ENCODE measurements around the gene ASCC3.

The ASCC3 gene

DNA sequence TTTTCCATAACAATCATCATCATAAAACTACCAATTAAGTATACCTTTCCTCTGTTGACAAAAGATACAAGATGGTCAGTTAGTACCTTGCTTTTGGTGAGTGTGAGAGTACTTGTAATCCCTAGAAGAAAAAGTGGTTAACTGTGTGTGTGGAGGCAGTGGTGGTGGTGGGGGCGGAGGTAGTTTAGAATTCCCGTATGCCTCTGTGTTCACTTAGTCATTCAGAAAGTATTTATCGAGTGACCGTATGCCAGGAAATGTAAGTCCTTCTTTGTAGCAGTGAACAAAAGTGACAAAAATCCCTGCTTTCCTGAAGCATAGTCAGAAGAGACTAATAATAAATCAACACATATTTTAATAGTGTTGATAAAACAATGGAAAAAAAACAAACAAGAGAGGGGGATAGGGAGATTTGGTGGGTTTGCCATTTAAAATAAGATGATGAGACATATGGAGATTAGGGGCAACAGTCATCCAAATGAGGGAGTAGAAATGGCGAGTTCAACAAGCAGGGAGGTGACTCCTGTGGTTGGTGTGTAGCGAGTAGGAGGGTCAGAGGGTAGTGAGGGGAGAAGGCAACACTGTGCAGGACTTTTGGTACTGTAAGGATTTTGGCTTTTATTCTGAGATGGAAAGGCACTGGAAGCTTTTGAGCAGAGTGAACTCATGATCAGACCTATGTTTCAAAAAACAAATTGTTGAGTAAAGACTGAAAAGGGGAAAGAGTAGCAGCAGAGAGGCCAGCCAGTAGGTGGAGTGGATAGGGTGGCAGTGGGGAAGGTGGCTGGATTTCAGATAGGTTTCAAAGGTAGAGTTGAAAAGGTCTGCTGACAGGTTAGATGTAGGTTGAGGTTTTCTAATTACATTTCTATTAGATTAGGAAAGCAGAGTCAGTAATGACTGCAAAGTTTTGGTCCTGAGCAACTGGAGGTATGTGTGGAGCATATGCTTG is 376.1 kb downstream of the ASCC3 start:
- DNase-seq (ENCODE audit: low read depth) = no peak

DNA sequence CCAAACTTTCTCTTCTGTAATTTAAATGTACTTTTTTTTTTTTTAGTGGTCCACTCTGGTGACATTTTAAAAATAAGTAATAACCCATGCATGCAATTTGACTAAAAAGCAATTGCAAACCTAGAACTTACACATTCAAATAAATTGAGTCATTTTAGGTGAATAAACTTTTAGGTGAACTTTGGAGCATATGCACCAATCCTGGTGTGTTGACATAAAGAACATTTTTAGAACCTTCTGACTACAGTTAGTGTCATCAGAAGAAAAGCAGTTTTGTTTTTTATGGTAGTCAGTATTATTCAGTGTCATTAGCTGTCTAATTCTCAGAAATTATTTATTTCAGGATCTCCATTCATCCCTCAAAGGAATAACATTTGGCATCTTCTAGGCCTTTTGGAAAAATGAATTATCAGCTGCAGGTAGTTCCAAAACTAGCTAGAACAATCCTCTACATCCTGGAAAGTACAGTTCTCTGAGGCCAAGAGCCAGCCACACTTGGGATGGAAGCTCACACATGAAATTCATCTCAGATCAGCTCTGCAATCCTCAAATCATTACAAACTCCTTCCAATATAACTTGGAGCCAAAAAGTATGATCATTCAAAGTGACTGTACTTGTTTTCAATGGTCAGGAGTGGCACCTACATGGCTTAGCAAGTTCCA is 378.0 kb downstream of the ASCC3 start:
- DNase-seq (ENCODE audit: low read depth) = no peak

DNA sequence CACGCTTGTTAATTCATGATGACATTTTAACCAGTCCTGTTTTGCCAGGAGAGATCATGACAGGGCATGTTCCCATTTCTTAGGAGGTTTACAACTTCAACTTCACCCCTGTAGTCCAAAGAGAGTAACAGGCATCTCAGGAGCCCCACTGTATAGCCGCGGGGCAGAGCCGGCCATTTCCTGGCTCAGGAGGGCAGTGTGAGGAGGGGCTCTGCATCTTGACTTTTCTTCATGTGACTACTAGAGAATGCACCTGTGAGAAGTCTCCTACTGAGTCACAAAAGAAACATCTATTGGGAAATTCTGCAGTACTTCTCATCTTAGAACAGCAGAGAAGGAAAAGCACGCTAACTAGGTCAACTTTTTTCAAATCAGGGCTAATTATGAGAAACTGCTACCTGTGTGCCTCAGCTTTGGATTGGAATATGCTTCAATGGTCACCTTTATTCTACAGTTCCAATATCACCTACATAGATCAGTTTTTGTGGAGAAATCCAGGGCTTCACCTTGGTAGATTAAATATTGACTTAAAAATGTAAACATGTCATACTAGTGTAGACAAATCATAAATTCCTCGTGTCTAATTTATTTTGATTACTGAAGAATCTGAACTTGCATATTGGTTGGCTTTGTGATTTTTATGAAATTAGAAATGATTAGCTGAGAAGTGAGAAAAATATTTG is 387.8 kb downstream of the ASCC3 start:
- no peak for DNase-seq (ENCODE audit: low read depth)

DNA sequence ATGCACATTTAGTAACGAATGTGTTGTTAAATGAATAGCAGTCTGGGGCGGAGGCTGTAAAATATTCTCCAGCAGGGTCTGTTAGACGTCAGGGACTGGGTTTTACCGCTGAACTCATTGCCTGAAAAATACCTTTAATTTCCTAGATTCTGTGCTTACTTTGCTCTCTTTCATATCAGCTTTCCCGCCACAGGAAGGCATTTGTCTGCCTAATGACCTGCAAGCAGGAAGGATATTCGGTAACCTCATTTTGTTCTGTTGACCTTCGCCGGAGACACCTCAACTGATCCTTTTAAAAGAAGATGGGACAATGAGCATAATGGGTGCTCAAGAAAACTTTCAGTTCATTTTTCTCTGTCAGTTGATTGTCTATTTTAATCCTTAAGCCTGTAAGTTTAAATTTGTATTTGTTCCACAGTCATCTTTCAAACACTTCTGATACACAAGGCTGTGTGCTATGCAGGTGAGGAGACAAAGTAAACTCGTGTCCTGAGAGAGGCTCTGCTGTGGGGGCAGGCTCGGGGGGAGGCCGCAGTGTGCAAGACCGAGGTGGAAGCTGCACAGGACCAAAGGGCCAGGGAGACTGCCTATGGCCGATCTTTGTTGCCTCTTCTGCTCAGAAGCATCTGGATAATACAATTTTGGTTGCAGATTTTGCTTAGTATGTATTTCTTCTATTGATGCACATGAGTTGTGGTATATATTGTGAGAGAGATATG is 389.0 kb downstream of the ASCC3 start:
- DNase-seq (ENCODE audit: low read depth) = no peak

DNA sequence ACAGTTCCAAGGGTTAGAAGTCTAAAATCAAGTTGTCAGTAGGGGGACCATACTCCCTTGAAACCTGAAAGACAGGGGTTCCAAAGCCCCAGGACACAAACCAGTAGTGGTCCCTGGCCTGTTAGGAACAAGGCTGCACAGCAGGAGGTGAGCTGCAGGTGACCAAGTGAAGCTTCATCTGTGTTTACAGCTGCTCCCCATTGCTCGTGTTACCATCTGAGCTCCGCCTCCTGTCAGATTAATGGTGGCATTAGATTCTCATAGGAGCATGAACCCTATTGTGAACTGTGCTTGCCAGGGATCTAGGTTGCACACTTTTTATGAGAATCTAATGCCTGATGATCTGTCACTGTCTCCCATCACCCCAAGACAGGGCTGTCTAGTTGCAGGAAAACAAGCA is 391.1 kb downstream of the ASCC3 start:
- DNase-seq (ENCODE audit: low read depth) = no peak

DNA sequence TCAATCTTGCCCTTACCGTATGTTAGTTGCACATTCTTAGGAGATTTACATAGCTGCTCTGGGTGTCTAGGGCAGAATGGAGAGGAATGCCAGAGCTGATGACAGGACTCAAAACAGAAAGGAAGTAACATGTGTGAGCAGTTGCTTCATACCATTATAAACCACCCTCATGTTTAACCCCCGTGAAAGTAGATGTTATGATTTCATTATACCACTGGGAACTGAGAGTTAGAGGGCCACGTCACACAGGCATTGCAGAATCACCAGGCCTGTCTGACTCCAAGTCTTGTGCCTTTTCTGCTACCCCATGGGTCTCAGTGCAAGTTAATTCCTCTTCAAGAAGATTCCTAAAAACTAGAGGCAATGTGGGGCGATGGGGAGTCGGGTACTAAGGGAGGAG is 392.9 kb downstream of the ASCC3 start:
- no peak for DNase-seq (ENCODE audit: low read depth)

DNA sequence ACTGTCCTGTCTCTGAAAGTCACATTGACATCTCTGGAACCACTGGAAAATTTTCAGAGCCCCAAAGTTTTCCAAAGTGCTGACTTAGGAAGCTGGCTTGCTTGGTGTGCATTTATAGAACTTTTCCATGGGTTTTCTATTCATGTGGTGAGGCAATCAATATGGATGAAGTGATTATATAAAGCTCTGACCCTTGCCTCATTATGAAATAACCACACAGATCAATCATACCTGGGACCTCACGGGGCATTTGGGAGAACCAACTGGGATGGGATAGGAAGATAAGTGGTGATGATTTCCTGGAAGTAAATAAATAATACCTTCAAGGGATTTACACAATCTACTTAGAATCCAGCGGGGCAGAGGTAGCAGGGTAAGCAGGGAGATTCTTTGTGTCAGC is 393.5 kb downstream of the ASCC3 start:
- DNase-seq (ENCODE audit: low read depth) = no peak

DNA sequence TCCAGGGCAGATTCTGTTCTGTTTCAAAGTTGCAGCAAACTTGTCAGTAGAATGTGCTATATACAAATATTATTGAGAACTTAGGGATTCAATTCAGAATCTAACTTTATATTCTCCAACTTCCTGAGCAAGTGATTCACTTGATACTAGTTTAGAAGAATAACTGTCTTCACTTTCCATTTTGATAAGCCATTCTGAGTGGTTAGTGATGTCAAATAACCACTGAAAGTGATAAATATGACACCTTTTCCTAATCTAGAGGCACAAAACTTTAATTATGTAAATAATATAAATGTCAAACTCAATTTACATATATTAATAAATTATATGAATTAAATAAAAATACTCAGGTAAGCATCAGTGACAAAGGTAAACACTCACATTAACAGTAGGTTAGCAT is 395.9 kb downstream of the ASCC3 start:
- DNase-seq (ENCODE audit: low read depth) = no peak

DNA sequence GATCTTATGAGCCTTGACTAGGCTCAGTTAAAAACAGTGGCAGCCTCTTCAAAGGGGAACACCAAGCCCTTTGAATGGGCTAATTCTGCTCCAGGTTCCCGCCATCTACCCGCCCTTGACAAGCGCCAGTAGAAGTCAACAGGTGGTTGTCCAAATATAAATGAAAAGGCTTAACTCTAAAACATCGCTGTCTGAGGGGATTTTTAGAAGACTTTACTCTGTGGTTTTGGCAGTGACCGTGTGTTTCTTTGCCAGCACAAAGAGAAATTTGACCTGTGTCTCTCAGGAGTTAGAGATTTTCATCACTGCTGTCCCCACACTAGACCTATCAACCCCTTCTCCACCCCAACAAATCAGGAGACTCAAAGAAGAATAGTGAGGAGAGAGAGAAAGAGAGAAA is 396.7 kb downstream of the ASCC3 start:
- no peak for DNase-seq (ENCODE audit: low read depth)

DNA sequence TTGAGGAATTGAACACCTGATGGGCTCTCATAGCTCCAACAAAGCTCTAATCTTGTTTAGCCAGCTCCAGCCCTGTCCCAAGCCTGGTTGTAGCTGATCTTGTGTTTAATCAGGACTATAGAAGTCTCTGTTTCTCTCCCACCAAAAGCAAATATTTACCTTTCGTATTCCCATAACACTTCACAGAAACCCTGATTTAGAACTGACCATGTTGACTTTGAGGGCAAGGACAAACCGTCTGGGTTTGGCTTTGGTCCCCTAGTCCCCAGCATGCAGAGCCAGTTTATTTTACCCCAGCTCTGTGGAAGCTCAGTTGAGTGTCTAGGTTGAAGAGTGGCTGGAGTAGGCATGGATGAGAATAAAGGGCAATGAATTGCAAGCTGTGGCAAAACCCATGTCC is 398.4 kb downstream of the ASCC3 start:
- no peak for DNase-seq (ENCODE audit: low read depth)

DNA sequence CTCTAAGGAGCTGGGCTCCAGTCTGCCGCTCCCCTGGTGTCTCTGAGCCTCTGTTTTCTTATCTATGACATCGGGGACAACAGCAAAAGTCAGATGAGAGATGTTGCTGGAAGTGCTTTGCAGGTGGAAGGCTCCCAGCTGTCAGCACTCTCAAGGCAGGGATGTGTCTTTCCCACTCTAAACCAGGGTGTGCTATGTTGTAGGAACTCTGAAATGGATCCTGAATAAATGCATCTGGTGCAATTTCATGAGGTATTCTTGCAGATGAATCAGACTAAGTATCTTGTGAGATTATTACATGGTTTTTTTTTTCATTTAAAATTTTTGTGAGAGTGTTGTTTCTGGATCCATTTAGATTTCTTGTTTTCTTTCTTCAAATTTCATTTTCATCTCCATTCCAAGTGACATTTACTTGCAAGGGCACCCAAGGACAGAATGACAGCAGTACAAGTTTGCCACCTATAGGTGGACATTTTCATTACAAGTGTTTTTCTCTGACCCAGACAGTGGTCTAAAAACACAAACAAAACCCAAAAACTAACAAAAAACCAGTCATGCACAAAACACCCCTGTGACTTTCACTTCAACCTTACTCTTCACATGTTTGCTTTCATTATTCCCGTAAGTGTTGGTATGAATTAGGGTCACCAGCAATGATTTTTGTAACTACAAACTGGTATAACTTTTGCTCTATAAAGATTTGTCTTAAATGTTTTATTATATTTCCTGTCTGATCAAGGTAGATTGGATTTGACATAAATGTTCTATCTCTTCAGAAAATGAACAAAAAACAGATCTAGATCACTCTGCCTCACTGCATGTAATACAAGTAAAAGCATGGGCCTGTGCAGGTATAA is 401.7 kb downstream of the ASCC3 start:
- DNase-seq (ENCODE audit: low read depth) = no peak

DNA sequence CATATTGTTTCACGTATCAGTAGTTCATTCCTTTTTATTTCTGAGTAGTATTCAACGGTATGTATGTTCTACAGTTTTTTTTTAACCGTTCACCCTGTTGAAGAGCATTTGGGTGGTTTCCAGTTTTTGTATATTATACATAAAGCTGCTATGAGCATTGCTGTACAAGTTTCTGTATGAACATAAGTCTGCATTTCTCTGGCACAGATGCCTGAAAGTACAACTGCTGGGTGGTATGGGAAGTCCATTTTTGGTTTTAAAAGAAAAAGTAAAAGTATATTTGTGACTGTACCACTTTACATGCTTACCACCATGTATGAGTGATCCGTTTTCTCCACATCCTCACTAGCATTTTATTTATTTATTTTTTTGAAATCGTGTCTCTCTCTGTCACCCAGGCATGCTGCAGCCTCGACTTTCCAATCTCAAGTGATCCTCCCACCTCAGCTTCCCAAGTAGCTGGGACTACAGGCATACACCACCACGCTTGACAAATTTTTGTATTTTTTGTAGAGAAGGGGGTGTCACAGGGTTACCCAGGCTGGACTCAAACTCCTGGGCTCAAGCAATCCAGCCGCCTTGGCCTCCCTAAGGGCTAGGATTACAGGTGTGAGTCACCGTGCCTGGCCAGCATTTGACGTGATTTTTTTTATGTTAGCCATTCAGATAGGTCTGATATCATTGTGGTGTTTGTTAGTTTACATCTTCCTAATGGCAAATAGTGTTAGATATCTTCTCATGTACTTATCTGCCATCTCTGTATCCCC is 405.4 kb downstream of the ASCC3 start:
- DNase-seq (ENCODE audit: low read depth) = no peak

DNA sequence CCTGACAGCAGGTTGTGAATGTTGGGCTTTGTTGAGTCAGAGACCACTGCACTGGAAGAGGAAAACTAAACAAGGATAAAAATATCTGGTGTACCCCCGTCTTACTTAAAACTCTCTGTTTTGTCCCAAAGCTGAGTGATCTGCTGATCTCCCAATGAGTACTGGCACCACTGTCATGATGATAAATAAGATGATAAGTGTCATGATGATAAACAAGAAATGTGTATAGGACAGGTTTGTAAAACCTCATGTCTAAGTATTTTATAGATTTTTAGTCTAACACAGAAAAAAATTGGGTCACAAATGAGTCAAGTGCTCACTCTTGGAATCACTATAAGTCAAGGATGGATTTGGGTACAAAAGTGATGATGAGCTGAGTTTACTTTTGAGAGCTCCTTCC is 407.9 kb downstream of the ASCC3 start:
- DNase-seq (ENCODE audit: low read depth) = no peak

DNA sequence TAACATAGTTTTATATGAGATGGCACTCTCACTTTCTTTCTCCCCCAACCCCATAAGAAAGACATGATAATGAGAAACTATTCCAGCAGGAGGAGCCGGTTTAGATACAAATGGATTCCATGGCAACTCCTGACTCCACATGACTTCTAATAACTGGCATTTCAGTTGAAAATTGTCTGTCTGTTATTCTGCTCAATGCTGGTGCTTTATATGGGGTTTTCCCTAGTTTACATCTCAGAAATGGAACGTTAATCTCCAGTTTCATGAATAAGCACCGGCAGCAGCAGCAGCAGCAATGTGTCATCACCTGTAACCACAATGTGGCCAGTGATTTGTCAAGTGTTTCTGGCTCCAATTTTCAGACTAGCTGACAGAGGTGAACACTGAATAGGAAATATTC is 408.5 kb downstream of the ASCC3 start:
- no peak for DNase-seq (ENCODE audit: low read depth)

DNA sequence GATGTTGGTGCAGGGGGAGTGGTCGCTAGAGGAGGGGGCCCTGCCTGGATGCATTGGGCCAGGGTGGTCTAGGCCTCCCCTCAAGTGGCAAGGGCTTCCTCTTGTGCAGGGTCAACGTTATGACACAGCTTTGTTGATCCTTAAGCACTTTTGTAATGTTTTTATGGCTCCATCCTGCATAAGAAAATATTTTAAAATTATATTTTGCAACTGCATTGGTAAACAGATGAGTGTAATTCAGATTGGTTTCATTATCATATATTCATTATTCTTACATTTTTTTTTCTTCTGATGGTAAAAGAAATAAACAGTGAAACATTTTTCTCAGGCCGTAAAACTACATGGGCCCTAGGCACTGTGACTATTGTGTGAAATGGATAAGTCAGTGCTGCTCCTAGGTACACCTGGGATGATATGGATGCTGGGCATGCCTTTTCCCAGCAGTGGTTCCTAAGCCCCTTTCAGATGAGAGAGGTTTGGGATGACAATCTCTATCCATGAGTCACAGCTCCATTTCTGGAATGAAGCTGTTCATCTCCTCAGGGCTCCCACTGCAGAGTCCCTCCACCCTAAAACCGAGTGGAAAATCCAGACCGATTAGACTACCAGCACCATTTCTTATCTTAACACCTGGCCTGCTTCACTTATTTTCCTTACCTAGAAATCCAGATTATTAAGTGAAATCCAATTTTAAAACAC is 410.6 kb downstream of the ASCC3 start:
- DNase-seq (ENCODE audit: low read depth) = no peak

DNA sequence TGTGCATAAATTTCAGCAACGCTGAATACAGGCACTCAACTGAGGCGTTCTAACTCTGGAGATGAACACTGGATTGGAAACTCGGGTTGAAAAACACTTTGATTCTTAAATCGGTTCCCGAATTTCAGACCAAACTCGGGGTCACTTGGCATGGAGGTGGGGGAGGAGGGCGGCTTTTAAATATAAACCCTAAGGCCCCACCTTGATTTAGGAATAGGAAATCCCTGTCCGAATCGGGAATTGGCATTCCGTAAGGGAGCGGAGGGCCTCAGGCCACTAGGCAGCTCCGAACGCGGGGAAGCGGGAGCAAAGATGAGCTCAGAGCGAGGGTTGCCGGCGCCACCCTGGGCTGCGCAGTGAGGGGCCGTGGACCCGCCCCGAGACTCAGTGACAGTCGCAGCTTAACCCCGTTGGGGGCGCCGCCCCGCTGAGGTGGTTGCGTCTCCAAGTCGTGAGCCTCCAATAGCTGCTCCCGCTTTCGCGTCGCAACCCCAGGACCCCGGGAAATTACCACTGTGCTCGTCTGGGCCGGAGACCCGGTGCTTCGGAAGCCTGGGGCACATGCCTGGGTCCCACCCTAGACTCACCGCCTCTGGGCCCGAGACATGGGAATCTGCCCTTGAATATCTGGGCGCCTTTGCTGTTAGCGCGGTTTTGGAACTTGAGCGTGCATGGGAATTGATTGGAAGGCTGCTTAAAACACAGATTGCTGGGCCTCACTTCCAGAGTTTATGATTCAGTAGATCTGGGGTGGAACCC is 411.8 kb downstream of the ASCC3 start:
- no peak for DNase-seq (ENCODE audit: low read depth)

DNA sequence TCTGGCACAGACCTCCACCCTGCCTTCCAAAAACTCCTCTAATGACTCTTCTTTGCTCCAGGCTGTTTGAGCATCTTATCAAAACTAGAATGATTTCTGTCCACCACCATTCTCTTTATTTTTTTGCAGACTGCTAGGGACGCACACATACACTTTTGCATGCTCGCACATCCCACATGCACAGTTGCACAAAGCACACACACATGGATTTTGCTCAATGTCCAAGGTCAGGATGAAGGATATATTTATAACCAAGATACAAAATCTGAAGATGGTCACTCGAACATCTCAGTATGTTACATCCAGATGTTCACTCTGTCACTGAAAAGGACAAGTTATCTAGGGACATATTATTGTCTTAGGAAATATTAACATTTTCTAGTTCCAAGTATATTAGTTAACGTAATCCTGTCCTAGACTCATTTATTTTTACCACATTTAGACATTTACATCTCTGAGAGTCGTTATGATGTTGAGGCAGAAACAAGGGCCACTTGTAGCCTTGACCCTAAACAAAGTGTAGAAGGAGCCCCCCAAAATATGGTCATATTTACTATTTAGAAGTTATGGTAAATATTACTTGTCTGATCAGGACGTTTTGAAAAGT is 413.0 kb downstream of the ASCC3 start:
- no peak for DNase-seq (ENCODE audit: low read depth)

DNA sequence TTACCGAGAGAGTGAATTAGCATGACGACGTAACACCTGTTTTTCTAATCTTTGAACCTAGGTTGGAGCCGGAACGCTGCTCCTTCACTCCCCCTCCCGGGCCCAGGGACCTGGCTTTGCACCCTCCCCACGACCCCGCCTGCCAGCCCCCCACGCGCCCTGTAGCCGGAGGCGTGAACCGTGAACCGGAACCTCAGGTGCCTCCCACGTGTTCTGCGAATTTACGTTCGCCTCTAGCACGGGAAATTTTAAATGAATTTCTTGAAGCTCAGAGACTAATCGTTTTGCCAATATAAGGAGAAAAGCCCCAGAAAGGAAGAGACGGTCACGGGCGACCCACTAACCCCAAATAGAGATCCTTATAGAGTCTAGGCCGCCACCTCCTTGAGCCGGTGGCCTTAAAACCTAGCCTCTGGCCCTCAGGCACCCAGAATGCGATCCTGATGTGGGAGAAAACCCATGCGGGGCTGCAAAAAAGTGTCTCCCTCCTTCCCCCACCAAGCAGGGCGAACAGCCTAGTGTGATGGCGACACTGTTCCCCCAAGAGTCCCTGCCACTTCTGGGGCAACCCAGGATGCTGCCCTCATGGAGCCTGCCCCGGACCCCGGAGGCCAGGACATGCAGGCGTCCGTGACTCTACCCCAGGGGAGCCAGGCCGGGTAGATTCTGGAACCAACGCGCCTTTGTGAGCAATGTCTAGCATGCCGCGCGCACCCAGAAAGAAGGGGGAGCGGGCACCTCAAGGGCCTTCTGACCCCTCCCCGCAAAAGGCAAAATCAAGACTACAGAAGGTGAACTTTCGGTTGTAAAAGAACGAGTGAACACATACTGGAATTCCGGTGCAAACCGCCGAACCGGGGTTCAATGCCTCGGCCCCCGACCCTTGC is 413.8 kb downstream of the ASCC3 start:
- no peak for DNase-seq (ENCODE audit: low read depth)
